Stimulated activated CD4-positive, alpha-beta T cell treated with anti-CD3 and anti-CD28 coated beads, Interleukin-4, amount 100 ng/mL, for 1 hour (primary cell): Measurements from ENCODE around the gene PPT1.
"Not testable (repeated sequence)": the region's sequence is repeated elsewhere in the genome, so short reads cannot be mapped to it uniquely, and the experiment has no call there.

Source experiments
- DNase-seq: peaks from one replicate; pipeline ENCODE4 v3.0.0-alpha.2; 2020

Gene PPT1

GRCh38 chr1:40053138-40053887, 43.7 kb downstream of the PPT1 start:
- no peak for DNase-seq

- DNase-seq, result no peak
Observed at GRCh38 chr1:40050863-40051262, 46.2 kb downstream of the PPT1 start.

- no peak for DNase-seq
Observed at GRCh38 chr1:40049725-40050124, 47.3 kb downstream of the PPT1 start.

- no peak for DNase-seq
Observed at GRCh38 chr1:40047769-40048168, 49.3 kb downstream of the PPT1 start.

GRCh38 chr1:40047276-40047675, 49.8 kb downstream of the PPT1 start:
- DNase-seq, result no peak

- DNase-seq, result no peak
Observed at GRCh38 chr1:40045766-40046165, 51.3 kb downstream of the PPT1 start.

- DNase-seq, result no peak
Observed at GRCh38 chr1:40045182-40045581, 51.9 kb downstream of the PPT1 start.

- DNase-seq, result no peak
Observed at GRCh38 chr1:40044110-40044509, 52.9 kb downstream of the PPT1 start.

GRCh38 chr1:40042341-40042740, 54.7 kb downstream of the PPT1 start:
- no peak for DNase-seq

- DNase-seq, result no peak
Observed at GRCh38 chr1:40041466-40041838, 55.6 kb downstream of the PPT1 start.

GRCh38 chr1:40040511-40041465, 56.3 kb downstream of the PPT1 start, which contains the start of gene CAP1:
CAP1 (plus strand) TSS chr1:40040729; CDS start chr1:40059347, 18,618 bp downstream.
- peak; percentile 100 for DNase-seq

- DNase-seq, result peak; percentile 58
Observed at GRCh38 chr1:40039757-40040510, 57.1 kb downstream of the PPT1 start.

- no peak for DNase-seq
Observed at GRCh38 chr1:40039245-40039756, 57.8 kb downstream of the PPT1 start.

GRCh38 chr1:40038697-40039096, 58.4 kb downstream of the PPT1 start:
- no peak for DNase-seq

- not testable (repeated sequence) for DNase-seq
Observed at GRCh38 chr1:40037254-40037653, 59.8 kb downstream of the PPT1 start.

GRCh38 chr1:40036574-40036973, 60.5 kb downstream of the PPT1 start:
- DNase-seq, result no peak

- DNase-seq, result no peak
Observed at GRCh38 chr1:40034869-40035268, 62.2 kb downstream of the PPT1 start.

GRCh38 chr1:40032240-40032891, 64.7 kb downstream of the PPT1 start:
- peak; percentile 35 for DNase-seq

- no peak for DNase-seq
Observed at GRCh38 chr1:40030528-40031135, 66.4 kb downstream of the PPT1 start.

- DNase-seq, result no peak
Observed at GRCh38 chr1:40029608-40030007, 67.4 kb downstream of the PPT1 start.

GRCh38 chr1:40027647-40028046, 69.4 kb downstream of the PPT1 start:
- no peak for DNase-seq

GRCh38 chr1:40024671-40025070, 72.4 kb downstream of the PPT1 start:
- DNase-seq, result no peak
